GM12873 (cell line): ENCODE measurements around the gene WDR82.
A peak's percentile ranks its signal among the peaks of the same experiment; 100 is the strongest.

ENCODE experiments used
- CTCF ChIP-seq: IDR thresholded peaks from 2 replicates; pipeline ENCODE4 v1.5.1; 2012; ENCODE audit warnings: low read depth, mild to moderate bottlenecking, moderate library complexity, low read length, control low read depth; ENCODE audit not compliant: insufficient read depth; ENCODE audit errors: missing control alignments

The WDR82 gene

GRCh38 chr3:52236424-52236886, 42.0 kb downstream of the WDR82 start:
- peak; percentile 16 for TF ChIP-seq CTCF

GRCh38 chr3:52234516-52235447, 43.7 kb downstream of the WDR82 start:
- peak; percentile 5 for TF ChIP-seq CTCF

GRCh38 chr3:52233968-52234367, 44.5 kb downstream of the WDR82 start:
- no peak for TF ChIP-seq CTCF

- TF ChIP-seq CTCF = no peak
Measured at GRCh38 chr3:52233108-52233591, 45.3 kb downstream of the WDR82 start.

- TF ChIP-seq CTCF = no peak
Measured at GRCh38 chr3:52232279-52233107, 46.0 kb downstream of the WDR82 start.

- TF ChIP-seq CTCF = peak; percentile 98
Measured at GRCh38 chr3:52231502-52232278, 46.8 kb downstream of the WDR82 start.
